ENCODE measurements around the gene ERG. TPM values are rescaled to one million over a fixed set of nuclear protein-coding genes. Genes with fewer than 3 reads are reported as not detected.

Gene ERG
- total RNA-seq, 4 donors from 2014 or later = 4.2 to 20.6 (median 4.8) TPM

DNA sequence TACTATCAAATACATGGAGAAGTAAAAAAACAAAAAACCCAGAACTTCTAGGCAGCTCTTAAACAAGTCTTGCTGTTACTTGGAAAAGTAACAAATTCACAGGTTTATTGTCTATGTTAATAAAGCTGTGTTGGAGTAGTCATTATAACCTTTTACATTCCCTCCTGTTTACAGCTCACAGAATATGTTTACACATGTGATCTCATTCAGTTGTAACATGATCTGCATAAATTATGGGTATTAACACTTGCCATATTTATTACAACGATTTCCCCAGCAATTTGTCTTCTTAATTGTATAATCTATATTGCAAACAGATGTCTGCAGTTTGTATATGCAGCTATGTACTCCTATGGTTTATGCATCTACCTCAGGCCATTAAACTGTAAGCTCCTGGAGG, 28.6 kb downstream of the ERG start:
- no peaks in the 10 kb centered on the region for H3K36me3 ChIP-seq
- H3K4me3 ChIP-seq = no peak overlapping the region
- H3K4me1 ChIP-seq = no peaks in the 10 kb centered on the region
- TF ChIP-seq POLR2A (IDR thresholded peaks at IDR 0.05) = no peak
- TF ChIP-seq, protein P1, sequence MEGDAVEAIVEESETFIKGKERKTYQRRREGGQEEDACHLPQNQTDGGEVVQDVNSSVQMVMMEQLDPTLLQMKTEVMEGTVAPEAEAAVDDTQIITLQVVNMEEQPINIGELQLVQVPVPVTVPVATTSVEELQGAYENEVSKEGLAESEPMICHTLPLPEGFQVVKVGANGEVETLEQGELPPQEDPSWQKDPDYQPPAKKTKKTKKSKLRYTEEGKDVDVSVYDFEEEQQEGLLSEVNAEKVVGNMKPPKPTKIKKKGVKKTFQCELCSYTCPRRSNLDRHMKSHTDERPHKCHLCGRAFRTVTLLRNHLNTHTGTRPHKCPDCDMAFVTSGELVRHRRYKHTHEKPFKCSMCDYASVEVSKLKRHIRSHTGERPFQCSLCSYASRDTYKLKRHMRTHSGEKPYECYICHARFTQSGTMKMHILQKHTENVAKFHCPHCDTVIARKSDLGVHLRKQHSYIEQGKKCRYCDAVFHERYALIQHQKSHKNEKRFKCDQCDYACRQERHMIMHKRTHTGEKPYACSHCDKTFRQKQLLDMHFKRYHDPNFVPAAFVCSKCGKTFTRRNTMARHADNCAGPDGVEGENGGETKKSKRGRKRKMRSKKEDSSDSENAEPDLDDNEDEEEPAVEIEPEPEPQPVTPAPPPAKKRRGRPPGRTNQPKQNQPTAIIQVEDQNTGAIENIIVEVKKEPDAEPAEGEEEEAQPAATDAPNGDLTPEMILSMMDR (IDR thresholded peaks at IDR 0.05) = no peak
- no peak for DNase-seq
- no peaks in the 10 kb centered on the region for H3K9me3 ChIP-seq
- H3K27me3 ChIP-seq = no peaks in the 10 kb centered on the region
- no peak overlapping the region for H3K27ac ChIP-seq

DNA sequence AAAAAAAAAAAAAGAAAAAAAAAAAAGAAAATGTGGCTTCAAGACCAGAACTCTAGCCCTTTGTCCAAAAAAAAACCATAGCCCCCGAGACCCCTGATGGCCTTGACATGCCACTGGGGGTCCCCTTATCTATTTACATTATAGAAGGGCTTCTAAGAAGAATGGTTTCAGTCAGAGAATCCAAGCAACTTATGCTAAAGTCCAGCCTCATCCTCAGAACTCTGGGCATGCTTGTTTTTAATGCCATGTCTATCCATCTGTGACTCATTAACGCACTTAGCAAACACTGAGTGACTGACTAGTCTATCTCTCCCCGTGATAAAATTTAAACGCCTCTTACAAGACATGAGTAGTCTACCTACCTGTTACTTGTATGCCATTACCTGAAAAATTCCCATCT, 29.3 kb downstream of the ERG start:
- DNase-seq = no peak
- Histone ChIP-seq H3K36me3 (no peaks in the 10 kb centered on the region), H3K27ac (no peak overlapping the region), H3K4me3 (no peak overlapping the region), H3K9me3 (no peaks in the 10 kb centered on the region), H3K4me1 (no peaks in the 10 kb centered on the region), H3K27me3 (no peaks in the 10 kb centered on the region)
- no peak for TF ChIP-seq POLR2A (IDR thresholded peaks at IDR 0.05)
- TF ChIP-seq, protein P1 (IDR thresholded peaks at IDR 0.05) = no peak

DNA sequence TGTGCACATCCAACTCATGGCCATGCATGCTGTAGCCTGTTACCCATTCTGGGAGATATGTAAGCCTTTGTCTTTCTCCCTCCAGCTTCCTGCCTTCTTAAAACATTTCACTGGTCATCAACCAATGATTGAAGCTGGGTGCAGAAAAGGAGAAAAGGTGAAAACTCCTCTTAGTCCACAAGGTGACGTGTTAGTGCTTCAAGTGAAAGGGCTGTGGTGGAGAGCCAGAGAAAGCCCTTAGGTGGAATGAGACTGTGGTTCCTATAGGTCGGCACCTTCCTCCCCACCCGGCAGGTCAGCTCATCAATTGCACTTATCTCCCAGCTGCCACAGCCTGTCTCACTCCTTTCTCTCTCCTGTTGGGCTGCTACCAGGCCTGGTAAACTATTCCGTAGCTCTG, 30.4 kb downstream of the ERG start:
- no peak overlapping the region for H3K27ac ChIP-seq
- H3K36me3 ChIP-seq = no peaks in the 10 kb centered on the region
- TF ChIP-seq, protein P1 (IDR thresholded peaks at IDR 0.05) = no peak
- TF ChIP-seq POLR2A (IDR thresholded peaks at IDR 0.05) = no peak
- H3K4me3 ChIP-seq = no peak overlapping the region
- no peaks in the 10 kb centered on the region for H3K4me1 ChIP-seq
- no peaks in the 10 kb centered on the region for H3K9me3 ChIP-seq
- DNase-seq = no peak
- H3K27me3 ChIP-seq = no peaks in the 10 kb centered on the region

DNA sequence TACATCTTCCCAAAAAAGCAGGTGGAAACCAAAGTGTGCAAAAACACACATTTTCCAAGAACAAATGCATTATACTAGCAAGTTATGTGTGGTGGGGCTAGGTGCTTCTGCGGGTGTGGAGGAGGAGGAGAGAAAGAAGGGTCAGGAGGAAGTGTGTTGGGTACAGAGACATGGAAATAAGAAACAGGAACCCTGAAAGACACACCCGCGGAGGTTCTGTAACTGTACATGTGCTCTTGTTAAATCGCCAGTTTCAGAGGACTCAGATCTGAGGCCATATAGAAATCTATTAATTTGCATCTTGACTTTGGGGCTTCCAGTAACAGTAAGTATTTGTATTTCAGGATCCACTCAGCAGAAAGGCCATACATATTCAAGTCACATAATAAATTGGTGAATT, 30.9 kb downstream of the ERG start:
- no peaks in the 10 kb centered on the region for H3K4me1 ChIP-seq
- H3K27ac ChIP-seq = no peak overlapping the region
- no peak for TF ChIP-seq POLR2A (IDR thresholded peaks at IDR 0.05)
- TF ChIP-seq, protein P1 (IDR thresholded peaks at IDR 0.05) = no peak
- no peaks in the 10 kb centered on the region for H3K36me3 ChIP-seq
- H3K4me3 ChIP-seq = no peak overlapping the region
- no peaks in the 10 kb centered on the region for H3K9me3 ChIP-seq
- no peak for DNase-seq
- no peaks in the 10 kb centered on the region for H3K27me3 ChIP-seq

DNA sequence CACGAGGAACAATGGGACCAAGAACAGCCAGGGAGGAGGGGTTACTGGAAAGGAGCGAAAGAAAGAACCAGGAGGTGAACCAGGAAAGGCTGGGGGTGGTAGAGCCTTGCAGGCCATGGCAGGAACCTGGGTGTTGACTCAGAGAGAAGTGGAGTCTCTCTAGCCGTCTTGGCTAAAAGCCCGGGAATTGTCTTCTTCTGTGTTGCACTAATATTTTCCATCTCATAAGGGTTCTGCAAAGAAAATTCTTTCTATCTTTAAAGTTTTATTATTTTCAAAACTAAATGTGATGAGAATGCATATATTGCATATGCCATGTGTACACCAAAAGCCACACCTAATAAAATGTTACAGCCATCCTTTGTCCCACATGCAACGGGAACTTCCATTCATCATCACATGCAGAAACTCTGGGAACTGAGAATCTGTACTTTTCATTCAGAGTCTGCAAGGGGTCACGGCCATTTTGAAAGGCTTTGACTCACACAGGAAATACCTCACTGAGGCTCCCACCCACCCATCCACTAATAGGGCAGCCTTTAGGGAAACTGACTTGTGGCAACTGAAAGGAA, 38.0 kb downstream of the ERG start:
- Histone ChIP-seq H3K4me1 (no peaks in the 10 kb centered on the region), H3K4me3 (no peak overlapping the region), H3K9me3 (no peaks in the 10 kb centered on the region), H3K27ac (no peak overlapping the region), H3K36me3 (no peaks in the 10 kb centered on the region), H3K27me3 (no peaks in the 10 kb centered on the region)
- TF ChIP-seq, protein P1 (IDR thresholded peaks at IDR 0.05) = no peak
- TF ChIP-seq POLR2A (IDR thresholded peaks at IDR 0.05) = no peak
- no peak for DNase-seq

DNA sequence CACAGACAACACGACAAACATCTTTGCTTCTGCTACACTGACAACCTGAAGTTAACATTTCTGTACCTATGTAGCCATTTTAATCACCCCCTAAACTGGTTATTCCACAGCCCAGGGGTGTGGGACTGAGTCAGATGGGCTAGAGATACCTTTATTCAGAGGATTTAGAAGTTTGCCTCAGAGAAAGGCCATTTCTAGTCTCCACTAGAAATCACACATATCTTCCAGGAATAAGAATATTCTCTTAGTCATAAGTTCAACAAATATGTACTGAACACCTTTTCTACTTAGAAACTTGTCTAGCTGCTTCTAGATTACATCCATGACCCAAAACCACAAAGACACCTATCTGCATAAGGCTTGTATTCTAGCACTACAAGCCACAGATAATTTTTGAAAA, 38.8 kb downstream of the ERG start:
- Histone ChIP-seq H3K36me3 (no peaks in the 10 kb centered on the region), H3K27me3 (no peaks in the 10 kb centered on the region), H3K27ac (no peak overlapping the region), H3K4me3 (no peak overlapping the region), H3K9me3 (no peaks in the 10 kb centered on the region), H3K4me1 (no peaks in the 10 kb centered on the region)
- TF ChIP-seq, protein P1 (IDR thresholded peaks at IDR 0.05) = no peak
- TF ChIP-seq POLR2A (IDR thresholded peaks at IDR 0.05) = no peak
- no peak for DNase-seq

Data from Peyer's patch (tissue), 4 donors.